Pancreas (tissue), 10 donors: ENCODE data around the gene ZIC2. TPM values are rescaled to one million over a fixed set of nuclear protein-coding genes. Genes with fewer than 3 reads are reported as not detected.

ENCODE experiments used
- ATAC-seq, 4 donors: fragments of 200-7000 bp; cut with Tn5 transposase; one replicate each; pipeline versions ENCODE4 v1.8.0 to v1.9.1; 2020; ENCODE audit warnings: mild to moderate bottlenecking in 4 of 4, moderate library complexity in 4 of 4
- DNase-seq, 6 donors: peaks; one replicate each; pipeline ENCODE4 v3.0.0-alpha.2; 2020
- FAIRE-seq: peaks from 2 replicates; lab custom pipeline; 2012; peaks lifted over from hg19 to GRCh38; lab: Jason Lieb, UNC
- H3K27ac ChIP-seq, 4 donors: fragments of 200-600 bp; sonication (generic); 1 replicate in 3 of 4; 2 replicates in 1 of 4; pipeline versions ENCODE4 v1.5.0 to v1.8.0; 2020
- H3K27me3 ChIP-seq, 4 donors: fragments of 200-600 bp; one replicate each; pipeline ENCODE4 v1.8.0; 2021
- H3K36me3 ChIP-seq, 3 donors: fragments of 200-600 bp; sonication (generic) in 1 of 3; one replicate each; pipeline versions ENCODE4 v1.5.0 to v1.8.0; 2020 to 2021
- H3K4me1 ChIP-seq, 3 donors: fragments of 200-600 bp; one replicate each; pipeline ENCODE4 v1.8.0; 2021
- H3K4me3 ChIP-seq, 4 donors: fragments of 200-600 bp; sonication (generic) in 2 of 4; one replicate each; pipeline versions ENCODE4 v1.5.0 to v1.8.0; 2020 to 2021
- H3K9me3 ChIP-seq, 4 donors: fragments of 200-600 bp; one replicate each; pipeline ENCODE4 v1.8.0; 2021
- WGBS, 2 donors: extraction: QIAGEN DNeasy Blood & Tissue Kit; methylation state at CpG; one replicate each; pipeline ENCODE4 v1.1.7; 2013; 5-methylcytosine and 5-hydroxymethylcytosine counted together
- intact Hi-C, 3 donors: fragments of 100-400 bp; cut with DNase I; formaldehyde crosslinking; loops; one replicate each; pipeline versions ENCODE4 v1.11.1 to v1.14.2; 2022
- polyA plus RNA-seq, 2 donors: library from polyadenylated mRNA; stranded (reverse); fragments of 200-250 nt; gene quantifications; one replicate each; pipeline ENCODE4 v1.2.3, GENCODE V29; 2013
- total RNA-seq, 6 donors: library from RNA; stranded (reverse); fragmentation: NEBNext Ultra II Directional in 4 of 6; extraction: Animal tissue kit (Norgen Biotek cat#: 25700) in 4 of 6; gene quantifications; one replicate each; pipeline versions ENCODE4 v1.2.1 to v1.2.4, GENCODE V29; 2021 to 2023
- TF ChIP-seq, protein P1 (sequence below), 4 donors: fragments of 200-600 bp; sonication (generic) in 3 of 4; IDR thresholded peaks; one replicate each; pipeline versions ENCODE4 v1.5.0 to v1.8.0; 2021; ENCODE audit warnings: antibody characterized with exemption in 4 of 4
- donor health status: healthy with polysubstance abuse.
- donor health status: DM: no; HTN: no; CAD: no; lungs with moderate emphysema.
- donor health status: DM: no; HTN: no; CAD: no.
- donor health status: control.
- donor health status: control.
- donor health status: Bipolar disorder and iron deficiency.
- donor health status: DM: yes; HTN: yes; CAD: no.
- donor health status: DM: no; HTN: no; CAD: no.
- donor health status: DM: no; HTN: no; CAD: no.
- donor health status: DM: yes; HTN: yes; CAD: no.

ZIC2 gene
- total and polyA plus RNA-seq, 8 donors, result 0.47 TPM; not detected in 7

DNA sequence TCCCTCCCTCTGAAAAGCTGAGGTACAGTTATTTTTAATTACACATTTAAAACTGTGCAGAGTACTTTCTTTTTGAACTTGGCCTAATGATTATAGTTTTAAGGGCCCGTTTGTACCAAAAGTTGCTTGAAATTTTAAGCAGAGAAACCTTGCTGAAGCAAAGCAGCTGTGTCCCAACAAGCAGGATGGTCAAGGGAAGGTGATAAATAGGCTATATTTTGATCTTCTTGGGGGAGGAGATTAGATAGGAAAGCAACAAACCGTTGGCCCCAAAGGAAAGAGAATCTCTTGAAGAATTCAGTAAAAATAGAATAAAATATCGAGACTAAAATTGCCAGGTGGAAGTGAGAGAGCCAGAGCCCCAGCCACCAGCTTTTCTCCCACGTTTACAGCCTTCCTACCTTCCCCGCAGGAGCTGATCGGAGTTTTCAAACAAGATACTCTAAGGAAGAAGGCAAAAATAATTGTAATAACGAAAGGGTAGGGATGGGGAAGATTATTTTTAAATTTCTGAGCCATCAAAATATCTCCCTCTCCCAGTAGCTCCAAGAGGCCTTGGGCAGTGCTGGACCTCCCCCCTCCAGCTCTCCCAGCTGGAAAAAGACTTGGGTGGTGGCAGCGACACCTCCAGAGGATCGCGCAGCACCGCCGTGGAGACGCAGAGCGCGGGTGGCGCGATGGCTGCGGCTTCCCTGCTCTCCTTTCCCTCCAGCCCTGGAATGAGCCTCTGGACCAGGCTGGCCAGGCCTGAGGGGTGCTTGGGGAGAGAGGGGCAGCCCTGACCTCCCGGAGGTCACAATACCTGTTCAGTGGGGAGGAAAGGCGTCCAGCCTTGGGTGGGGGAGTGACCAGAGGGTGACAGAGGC lies 5.8 kb downstream of the ZIC2 start:
- DNase-seq (no peak), ATAC-seq (no peak), FAIRE-seq (no peak)
- 18 to 21% methylated on average over 20 of the region's 20 CpGs for WGBS, 2 donors
- Histone ChIP-seq H3K9me3 (no peaks in the 10 kb centered on the region), H3K4me3 (no peak overlapping the region), H3K27me3 (peaks cover 28 to 95% (median 36%) of the 10 kb centered on the region in 4 donors), H3K27ac (no peak overlapping the region), H3K36me3 (no peaks in the 10 kb centered on the region), H3K4me1 (no peaks in the 10 kb centered on the region)
- TF ChIP-seq, protein P1, sequence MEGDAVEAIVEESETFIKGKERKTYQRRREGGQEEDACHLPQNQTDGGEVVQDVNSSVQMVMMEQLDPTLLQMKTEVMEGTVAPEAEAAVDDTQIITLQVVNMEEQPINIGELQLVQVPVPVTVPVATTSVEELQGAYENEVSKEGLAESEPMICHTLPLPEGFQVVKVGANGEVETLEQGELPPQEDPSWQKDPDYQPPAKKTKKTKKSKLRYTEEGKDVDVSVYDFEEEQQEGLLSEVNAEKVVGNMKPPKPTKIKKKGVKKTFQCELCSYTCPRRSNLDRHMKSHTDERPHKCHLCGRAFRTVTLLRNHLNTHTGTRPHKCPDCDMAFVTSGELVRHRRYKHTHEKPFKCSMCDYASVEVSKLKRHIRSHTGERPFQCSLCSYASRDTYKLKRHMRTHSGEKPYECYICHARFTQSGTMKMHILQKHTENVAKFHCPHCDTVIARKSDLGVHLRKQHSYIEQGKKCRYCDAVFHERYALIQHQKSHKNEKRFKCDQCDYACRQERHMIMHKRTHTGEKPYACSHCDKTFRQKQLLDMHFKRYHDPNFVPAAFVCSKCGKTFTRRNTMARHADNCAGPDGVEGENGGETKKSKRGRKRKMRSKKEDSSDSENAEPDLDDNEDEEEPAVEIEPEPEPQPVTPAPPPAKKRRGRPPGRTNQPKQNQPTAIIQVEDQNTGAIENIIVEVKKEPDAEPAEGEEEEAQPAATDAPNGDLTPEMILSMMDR (IDR thresholded peaks at IDR 0.05), result no peak
- intact Hi-C loops, result no loop called here

DNA sequence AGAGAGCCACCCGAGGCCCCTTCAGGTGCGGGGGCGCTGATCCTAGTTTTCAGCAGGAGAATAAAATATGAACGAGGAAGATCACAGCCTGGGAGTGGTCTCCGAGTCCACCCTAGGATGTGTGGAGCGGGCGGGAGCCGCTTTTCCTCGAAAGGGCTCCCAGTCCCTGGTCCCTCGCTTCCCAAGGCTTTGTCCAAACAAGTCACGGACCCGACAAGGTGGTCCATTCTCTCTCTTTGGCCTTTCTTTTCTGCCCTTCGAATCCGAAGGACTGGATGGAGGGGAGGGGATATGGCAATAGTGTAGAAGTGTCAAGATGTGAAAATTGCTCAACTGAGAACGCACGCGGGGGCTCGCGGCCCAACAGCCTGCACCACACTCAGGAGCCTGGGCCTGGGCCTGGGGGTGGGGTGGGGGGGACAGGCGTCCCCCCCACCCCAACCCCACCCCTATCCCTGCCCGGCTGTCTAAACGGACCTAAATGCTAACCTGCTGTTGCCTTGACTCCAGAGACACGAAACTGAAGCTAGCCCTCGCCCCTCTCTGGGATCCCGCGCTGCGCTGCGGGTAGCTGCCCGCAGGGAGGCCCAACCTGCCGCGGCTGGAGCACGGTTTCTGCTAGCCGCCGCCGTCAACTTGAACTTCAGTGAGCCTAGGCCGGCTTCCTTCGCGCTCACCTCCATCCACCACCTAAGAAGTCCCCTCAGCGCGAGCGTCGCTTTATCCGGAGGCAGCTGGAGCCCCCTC lies 7.1 kb downstream of the ZIC2 start:
- H3K36me3 ChIP-seq, result no peaks in the 10 kb centered on the region
- H3K4me1 ChIP-seq, result no peaks in the 10 kb centered on the region
- ATAC-seq (no peak), FAIRE-seq (no peak), DNase-seq (no peak)
- 12 to 13% methylated on average over 41 to 43 of the region's 43 CpGs for WGBS, 2 donors
- TF ChIP-seq, protein P1 (IDR thresholded peaks at IDR 0.05), result no peak
- no peak overlapping the region for H3K4me3 ChIP-seq
- intact Hi-C loops, result no loop called here
- H3K27me3 ChIP-seq, result peaks cover 25 to 95% (median 36%) of the 10 kb centered on the region in 4 donors
- no peak overlapping the region for H3K27ac ChIP-seq
- no peaks in the 10 kb centered on the region for H3K9me3 ChIP-seq

DNA sequence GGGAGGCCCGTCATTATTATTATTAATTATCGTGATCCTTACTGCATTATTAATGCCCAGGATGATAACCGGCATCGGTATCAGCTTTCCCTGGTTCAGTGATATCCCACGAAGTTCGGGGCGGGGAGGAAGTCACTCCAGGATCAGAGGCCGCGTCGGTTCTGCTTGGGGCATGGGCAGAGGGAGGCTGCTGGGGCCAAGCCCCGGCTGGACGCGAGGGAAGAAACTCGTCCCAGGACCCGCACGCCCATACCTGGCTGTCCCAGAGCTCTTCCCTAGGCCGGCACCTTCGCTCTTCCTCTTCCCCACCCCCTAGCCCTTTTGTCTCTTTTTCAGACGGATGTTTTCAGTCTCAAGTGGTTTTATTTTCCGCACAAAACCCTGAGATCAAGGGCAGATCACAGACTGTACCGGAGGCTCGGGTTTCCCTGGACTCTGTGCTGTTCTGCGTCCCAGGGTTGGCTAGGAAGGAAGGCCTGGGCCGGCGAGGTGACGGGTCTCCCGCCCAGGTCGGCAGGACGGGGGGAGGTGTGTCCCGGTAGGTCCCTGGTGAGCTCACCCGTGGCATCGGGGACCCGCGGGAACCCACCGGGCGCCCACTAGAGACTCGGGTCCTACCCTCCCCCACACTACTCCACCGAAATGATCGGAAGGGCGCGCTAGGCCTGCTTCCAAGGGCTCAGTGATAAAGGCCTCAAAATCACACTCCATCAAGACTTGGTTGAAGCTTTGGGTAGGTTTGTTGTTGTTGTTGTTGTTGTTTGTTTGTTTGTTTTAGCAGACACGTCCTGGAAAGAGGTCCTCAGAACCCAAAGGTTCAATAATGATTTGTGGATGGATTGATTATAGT lies 7.9 kb downstream of the ZIC2 start:
- H3K36me3 ChIP-seq, result no peaks in the 10 kb centered on the region
- H3K27me3 ChIP-seq, result peaks cover 31 to 95% (median 39%) of the 10 kb centered on the region in 4 donors
- no peak for FAIRE-seq
- ATAC-seq, result peak in 1 of 4 donors; percentile 33
- TF ChIP-seq, protein P1 (IDR thresholded peaks at IDR 0.05), result no peak
- WGBS, 2 donors, result 17% methylated on average over 39 to 42 of the region's 42 CpGs
- no peaks in the 10 kb centered on the region for H3K4me1 ChIP-seq
- no peaks in the 10 kb centered on the region for H3K9me3 ChIP-seq
- no peak overlapping the region for H3K4me3 ChIP-seq
- DNase-seq, result peak in 1 of 6 donors; percentile 65
- intact Hi-C loops, result no loop called here
- no peak overlapping the region for H3K27ac ChIP-seq

DNA sequence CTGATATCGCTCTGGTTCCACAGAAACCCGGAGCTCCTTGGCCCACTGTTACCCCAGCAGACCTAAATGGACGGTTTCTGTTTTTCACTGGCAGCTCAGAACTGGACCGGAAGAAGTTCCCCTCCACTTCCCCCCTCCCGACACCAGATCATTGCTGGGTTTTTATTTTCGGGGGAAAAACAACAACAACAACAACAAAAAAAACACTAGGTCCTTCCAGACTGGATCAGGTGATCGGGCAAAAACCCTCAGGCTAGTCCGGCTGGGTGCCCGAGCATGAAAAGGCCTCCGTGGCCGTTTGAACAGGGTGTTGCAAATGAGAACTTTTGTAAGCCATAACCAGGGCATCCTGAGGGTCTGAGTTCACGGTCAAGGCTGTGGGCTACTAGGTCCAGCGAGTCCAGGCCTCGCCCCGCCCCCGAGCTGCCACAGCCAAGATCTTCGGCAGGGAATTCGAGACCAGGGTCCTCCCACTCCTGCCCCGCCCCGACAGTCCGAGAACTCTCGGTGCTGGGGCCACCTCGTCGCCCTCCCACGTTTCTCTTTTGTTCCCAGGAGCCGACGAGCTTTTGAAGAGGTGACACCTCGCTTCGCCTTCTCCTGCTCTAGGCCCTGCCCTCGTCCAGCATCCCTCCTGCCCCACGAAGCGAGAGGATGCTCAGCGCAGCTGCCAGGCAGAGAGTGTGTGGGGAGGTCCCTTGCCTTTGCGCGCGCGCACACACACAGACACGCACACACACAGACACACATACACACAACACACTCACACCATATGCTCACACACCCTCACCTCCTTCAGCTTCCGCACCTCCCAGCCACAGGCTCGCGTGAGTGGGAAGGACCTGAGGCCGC lies 8.8 kb downstream of the ZIC2 start:
- peak in 2 of 4 donors; percentile 17 to 28 for ATAC-seq
- no peak for DNase-seq
- no peak for FAIRE-seq

More for the DNA sequence above, 8.8 kb downstream of the ZIC2 start:
- H3K4me1 ChIP-seq, result no peaks in the 10 kb centered on the region
- no peaks in the 10 kb centered on the region for H3K9me3 ChIP-seq
- no peak overlapping the region for H3K27ac ChIP-seq
- intact Hi-C loops, result no loop called here
- TF ChIP-seq, protein P1 (IDR thresholded peaks at IDR 0.05), result no peak
- 12 to 14% methylated on average over 42 of the region's 42 CpGs for WGBS, 2 donors
- H3K4me3 ChIP-seq, result no peak overlapping the region
- H3K27me3 ChIP-seq, result peaks cover 40 to 96% (median 48%) of the 10 kb centered on the region in 4 donors
- no peaks in the 10 kb centered on the region for H3K36me3 ChIP-seq
